DOHH2 (cell line): ENCODE measurements around the gene EPB41L5.

ENCODE experiments used
- EZH2phosphoT487 ChIP-seq: fragments of 200-600 bp; sonication (generic); IDR thresholded peaks from 2 replicates; pipeline ENCODE4 v1.6.1; 2017; ENCODE audit warnings: borderline replicate concordance, mild to moderate bottlenecking, antibody characterized with exemption, low read length, moderate library complexity, mixed read lengths
- TF ChIP-seq, protein P1 (sequence below): fragments of 200-600 bp; sonication (generic); IDR thresholded peaks from one replicate; pipeline ENCODE4 v1.5.1; 2014; ENCODE audit warnings: antibody characterized with exemption, mild to moderate bottlenecking, low read depth, low read length; ENCODE audit not compliant: poor library complexity, severe bottlenecking

DNA sequence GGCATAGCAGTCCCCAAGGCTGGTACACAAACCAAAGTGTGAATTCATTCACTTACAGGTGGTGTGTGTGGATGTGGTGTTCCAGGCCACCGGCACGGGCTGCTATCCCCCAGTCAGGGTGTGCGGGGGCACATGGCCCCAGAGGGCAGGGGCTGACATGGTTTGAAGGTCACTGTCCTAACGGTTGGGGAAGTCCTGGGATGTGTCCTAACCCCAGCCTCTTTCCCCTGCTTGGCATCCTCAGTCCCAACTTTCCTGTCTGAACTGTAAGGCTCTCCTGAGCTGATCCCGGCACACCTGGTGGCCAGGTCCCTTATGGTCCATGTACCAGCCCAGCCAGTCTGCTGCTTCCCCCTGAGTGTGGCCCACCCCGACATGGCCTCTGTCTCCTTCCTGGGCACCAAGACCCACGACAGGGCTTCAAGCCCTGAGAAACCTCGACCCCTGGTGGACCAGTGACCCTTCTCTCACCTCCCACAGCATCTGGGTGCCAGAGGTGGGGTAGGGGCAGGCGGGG lies 212.7 kb downstream of the EPB41L5 start:
- TF ChIP-seq, protein P1, sequence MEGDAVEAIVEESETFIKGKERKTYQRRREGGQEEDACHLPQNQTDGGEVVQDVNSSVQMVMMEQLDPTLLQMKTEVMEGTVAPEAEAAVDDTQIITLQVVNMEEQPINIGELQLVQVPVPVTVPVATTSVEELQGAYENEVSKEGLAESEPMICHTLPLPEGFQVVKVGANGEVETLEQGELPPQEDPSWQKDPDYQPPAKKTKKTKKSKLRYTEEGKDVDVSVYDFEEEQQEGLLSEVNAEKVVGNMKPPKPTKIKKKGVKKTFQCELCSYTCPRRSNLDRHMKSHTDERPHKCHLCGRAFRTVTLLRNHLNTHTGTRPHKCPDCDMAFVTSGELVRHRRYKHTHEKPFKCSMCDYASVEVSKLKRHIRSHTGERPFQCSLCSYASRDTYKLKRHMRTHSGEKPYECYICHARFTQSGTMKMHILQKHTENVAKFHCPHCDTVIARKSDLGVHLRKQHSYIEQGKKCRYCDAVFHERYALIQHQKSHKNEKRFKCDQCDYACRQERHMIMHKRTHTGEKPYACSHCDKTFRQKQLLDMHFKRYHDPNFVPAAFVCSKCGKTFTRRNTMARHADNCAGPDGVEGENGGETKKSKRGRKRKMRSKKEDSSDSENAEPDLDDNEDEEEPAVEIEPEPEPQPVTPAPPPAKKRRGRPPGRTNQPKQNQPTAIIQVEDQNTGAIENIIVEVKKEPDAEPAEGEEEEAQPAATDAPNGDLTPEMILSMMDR, result no peak
- TF ChIP-seq EZH2phosphoT487, result no peak
